Kidney epithelial cell (primary cell): Measurements from ENCODE around the gene COX7A2L. TPM values are rescaled to one million over a fixed set of nuclear protein-coding genes. Genes with fewer than 3 reads are reported as not detected.

Source experiments
- DNase-seq: peaks from one replicate; pipeline ENCODE4 v3.0.0-alpha.2; 2010; ENCODE audit warnings: low read depth
- H3K27me3 ChIP-seq: 2 replicates; pipeline ENCODE4 v1.6.0; 2011; ENCODE audit warnings: low read length; ENCODE audit not compliant: control insufficient read depth, insufficient read depth
- H3K36me3 ChIP-seq: 2 replicates; pipeline ENCODE4 v1.5.1; 2011; ENCODE audit warnings: low read length; ENCODE audit not compliant: control insufficient read depth, insufficient read depth
- H3K4me3 ChIP-seq: 2 replicates; pipeline ENCODE4 v1.5.1; 2011; ENCODE audit warnings: low read depth, mild to moderate bottlenecking, control low read depth, low read length
- total RNA-seq: library from RNA; depleted of rRNA; stranded (reverse); fragments of >200 nt; gene quantifications from 2 replicates; pipeline ENCODE4 v1.2.3, GENCODE V29; 2015
- TF ChIP-seq, protein P1 (sequence below): IDR thresholded peaks from 2 replicates; pipeline ENCODE4 v1.5.1; 2011; ENCODE audit warnings: mild to moderate bottlenecking, moderate library complexity, low read length, control low read depth, inconsistent platforms; ENCODE audit not compliant: insufficient read depth, poor library complexity, severe bottlenecking

Gene COX7A2L
- total RNA-seq, 1 donor from 2014 or later: 250 TPM

DNA sequence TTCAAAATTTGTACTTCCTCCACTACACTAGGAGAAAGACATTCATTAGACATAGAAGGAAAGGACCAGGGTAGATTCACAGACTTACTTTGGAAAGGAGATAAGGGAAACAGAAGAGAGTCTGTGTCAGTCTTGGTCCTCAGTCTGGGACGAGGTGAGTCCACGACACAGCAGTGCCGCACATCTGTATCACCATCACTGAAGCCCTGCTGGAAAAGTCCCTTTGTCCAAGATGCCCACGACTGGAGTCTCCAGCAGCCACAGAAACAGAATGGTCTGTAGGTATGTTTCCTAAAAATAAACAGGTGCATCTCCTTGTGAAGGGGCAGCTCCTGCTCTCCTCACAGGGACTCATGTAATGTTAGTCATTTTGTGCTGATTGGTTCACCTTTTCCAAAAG lies 27.4 kb downstream of the COX7A2L start:
- TF ChIP-seq, protein P1, sequence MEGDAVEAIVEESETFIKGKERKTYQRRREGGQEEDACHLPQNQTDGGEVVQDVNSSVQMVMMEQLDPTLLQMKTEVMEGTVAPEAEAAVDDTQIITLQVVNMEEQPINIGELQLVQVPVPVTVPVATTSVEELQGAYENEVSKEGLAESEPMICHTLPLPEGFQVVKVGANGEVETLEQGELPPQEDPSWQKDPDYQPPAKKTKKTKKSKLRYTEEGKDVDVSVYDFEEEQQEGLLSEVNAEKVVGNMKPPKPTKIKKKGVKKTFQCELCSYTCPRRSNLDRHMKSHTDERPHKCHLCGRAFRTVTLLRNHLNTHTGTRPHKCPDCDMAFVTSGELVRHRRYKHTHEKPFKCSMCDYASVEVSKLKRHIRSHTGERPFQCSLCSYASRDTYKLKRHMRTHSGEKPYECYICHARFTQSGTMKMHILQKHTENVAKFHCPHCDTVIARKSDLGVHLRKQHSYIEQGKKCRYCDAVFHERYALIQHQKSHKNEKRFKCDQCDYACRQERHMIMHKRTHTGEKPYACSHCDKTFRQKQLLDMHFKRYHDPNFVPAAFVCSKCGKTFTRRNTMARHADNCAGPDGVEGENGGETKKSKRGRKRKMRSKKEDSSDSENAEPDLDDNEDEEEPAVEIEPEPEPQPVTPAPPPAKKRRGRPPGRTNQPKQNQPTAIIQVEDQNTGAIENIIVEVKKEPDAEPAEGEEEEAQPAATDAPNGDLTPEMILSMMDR: no peak
- Histone ChIP-seq H3K36me3 (peaks cover 3% of the 10 kb centered on the region), H3K4me3 (no peak overlapping the region), H3K27me3 (no peaks in the 10 kb centered on the region)
- no peak for DNase-seq

DNA sequence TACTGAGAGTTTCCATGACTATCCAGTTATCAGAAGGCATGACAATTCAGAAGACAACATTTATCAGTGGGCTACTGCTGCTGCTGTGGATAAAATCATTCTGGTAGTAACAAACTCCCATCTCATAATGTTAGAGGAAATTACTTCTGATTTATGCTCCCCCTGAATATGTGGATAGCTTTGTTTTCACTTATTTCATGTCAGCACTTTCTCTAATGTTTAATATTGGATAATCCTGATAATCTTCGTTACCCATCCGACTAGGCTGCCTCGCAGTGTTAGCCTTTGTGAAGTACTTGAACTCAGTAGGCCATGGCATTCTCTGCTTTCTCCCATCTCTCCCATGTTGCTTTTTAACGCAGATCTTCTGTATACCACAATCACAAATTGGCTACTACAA lies 28.4 kb downstream of the COX7A2L start:
- TF ChIP-seq, protein P1: no peak

DNA sequence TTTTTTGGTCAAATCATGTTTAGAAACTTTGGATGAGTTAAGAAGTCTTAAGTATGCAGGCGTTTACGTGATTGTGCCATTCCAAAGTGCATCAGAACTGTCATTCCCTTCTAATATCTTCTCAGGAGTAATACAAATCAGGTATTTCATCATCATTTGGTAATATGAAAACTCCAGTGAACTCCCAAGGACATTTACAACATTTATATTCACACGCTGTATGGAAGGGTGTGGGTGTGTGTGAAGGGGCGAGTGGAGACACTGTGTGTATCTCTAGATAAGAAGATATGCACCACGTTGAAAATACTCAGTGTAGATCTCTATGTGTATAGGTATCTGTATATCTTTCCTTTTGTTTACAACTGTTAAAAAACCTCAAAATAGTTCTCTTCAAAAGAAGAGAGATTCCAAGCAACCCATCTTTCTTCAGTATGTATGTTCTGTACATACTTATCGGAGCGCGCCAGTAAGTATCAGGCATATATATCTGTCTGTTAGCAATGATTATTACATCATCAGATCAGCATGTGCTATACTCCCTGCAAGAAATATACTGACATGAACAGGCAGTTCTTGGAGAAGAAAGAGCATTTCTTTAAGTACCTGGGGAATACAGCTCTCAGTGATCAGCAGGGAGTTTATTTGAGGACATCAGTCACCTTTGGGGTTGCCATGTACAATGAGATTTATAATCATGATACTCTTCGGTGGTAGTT lies 29.3 kb downstream of the COX7A2L start:
- Histone ChIP-seq H3K4me3 (no peak overlapping the region), H3K36me3 (peaks cover 3% of the 10 kb centered on the region), H3K27me3 (no peaks in the 10 kb centered on the region)
- TF ChIP-seq, protein P1: no peak
- no peak for DNase-seq

More for the DNA sequence above, 28.4 kb downstream of the COX7A2L start:
- Histone ChIP-seq H3K36me3 (peaks cover 3% of the 10 kb centered on the region), H3K4me3 (no peak overlapping the region), H3K27me3 (no peaks in the 10 kb centered on the region)
- DNase-seq: no peak

DNA sequence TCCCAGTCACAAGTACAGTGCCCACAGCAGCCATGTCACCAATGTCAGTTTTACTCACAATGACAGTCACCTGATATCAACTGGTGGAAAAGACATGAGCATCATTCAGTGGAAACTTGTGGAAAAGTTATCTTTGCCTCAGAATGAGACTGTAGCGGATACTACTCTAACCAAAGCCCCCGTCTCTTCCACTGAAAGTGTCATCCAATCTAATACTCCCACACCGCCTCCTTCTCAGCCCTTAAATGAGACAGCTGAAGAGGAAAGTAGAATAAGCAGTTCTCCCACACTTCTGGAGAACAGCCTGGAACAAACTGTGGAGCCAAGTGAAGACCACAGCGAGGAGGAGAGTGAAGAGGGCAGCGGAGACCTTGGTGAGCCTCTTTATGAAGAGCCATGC lies 31.3 kb downstream of the COX7A2L start:
- TF ChIP-seq, protein P1: no peak
- Histone ChIP-seq H3K27me3 (no peaks in the 10 kb centered on the region), H3K36me3 (no peaks in the 10 kb centered on the region), H3K4me3 (no peak overlapping the region)
- DNase-seq: no peak

DNA sequence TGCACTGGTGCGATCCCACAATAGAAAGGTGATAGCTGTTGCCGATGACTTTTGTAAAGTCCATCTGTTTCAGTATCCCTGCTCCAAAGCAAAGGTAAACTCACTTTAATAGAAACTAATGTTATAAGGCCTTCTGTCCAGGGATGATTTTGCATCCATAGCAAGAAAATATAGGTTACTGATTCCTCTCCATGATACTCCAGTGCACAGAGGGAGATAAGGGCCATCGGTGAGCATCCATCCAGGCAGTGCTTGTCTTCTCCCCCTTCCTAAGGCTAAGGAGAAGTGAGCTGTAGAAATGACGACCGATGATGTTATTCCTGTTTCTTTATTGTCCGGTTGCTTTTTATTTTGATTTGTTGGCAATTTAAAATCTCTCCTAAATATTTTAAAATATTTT lies 32.1 kb downstream of the COX7A2L start:
- TF ChIP-seq, protein P1: no peak
- no peak overlapping the region for H3K4me3 ChIP-seq
- no peak for DNase-seq
- no peaks in the 10 kb centered on the region for H3K27me3 ChIP-seq
- no peaks in the 10 kb centered on the region for H3K36me3 ChIP-seq
